Measurements from ENCODE around the gene PTK7.
"Not testable (repeated sequence)": the region's sequence is repeated elsewhere in the genome, so short reads cannot be mapped to it uniquely, and the experiment has no call there.

The PTK7 gene

GRCh38 chr6:43103253-43103876 is 27.3 kb downstream of the PTK7 start:
- no peak for DNase-seq (ENCODE audit: low read depth, low spot score)
- H3K4me3 ChIP-seq (ENCODE audit: low read length) = no peak overlapping the region

GRCh38 chr6:43105538-43106222 is 29.6 kb downstream of the PTK7 start:
- no peak overlapping the region for H3K4me3 ChIP-seq (ENCODE audit: low read length)
- DNase-seq (ENCODE audit: low read depth, low spot score) = peak; percentile 69

- no peak for DNase-seq (ENCODE audit: low read depth, low spot score)
- no peak overlapping the region for H3K4me3 ChIP-seq (ENCODE audit: low read length)
These were observed 31.4 kb downstream of the PTK7 start for GRCh38 chr6:43107344-43108062.

GRCh38 chr6:43113431-43114260 is 37.5 kb downstream of the PTK7 start:
- no peak overlapping the region for H3K4me3 ChIP-seq (ENCODE audit: low read length)
- no peak for DNase-seq (ENCODE audit: low read depth, low spot score)

GRCh38 chr6:43115365-43115764 is 39.3 kb downstream of the PTK7 start:
- no peak overlapping the region for H3K4me3 ChIP-seq (ENCODE audit: low read length)

GRCh38 chr6:43117466-43117865 is 41.4 kb downstream of the PTK7 start:
- not testable (repeated sequence) for H3K4me3 ChIP-seq (ENCODE audit: low read length); DNase-seq (ENCODE audit: low read depth, low spot score)

More at GRCh38 chr6:43115365-43115764, 39.3 kb downstream of the PTK7 start:
- no peak for DNase-seq (ENCODE audit: low read depth, low spot score)

- no peak for DNase-seq (ENCODE audit: low read depth, low spot score)
These were observed 43.4 kb downstream of the PTK7 start for GRCh38 chr6:43119482-43119881.

GRCh38 chr6:43120101-43120763 is 44.1 kb downstream of the PTK7 start:
- no peak for DNase-seq (ENCODE audit: low read depth, low spot score)
- no peak overlapping the region for H3K4me3 ChIP-seq (ENCODE audit: low read length)

More at GRCh38 chr6:43119482-43119881, 43.4 kb downstream of the PTK7 start:
- H3K4me3 ChIP-seq (ENCODE audit: low read length) = no peak overlapping the region

GRCh38 chr6:43120944-43121913 is 45.1 kb downstream of the PTK7 start:
- no peak for DNase-seq (ENCODE audit: low read depth, low spot score)
- H3K4me3 ChIP-seq (ENCODE audit: low read length) = no peak overlapping the region

- no peak overlapping the region for H3K4me3 ChIP-seq (ENCODE audit: low read length)
- DNase-seq (ENCODE audit: low read depth, low spot score) = no peak
These were observed 46.0 kb downstream of the PTK7 start for GRCh38 chr6:43122146-43122545.

- DNase-seq (ENCODE audit: low read depth, low spot score) = no peak
These were observed 47.6 kb downstream of the PTK7 start for GRCh38 chr6:43123461-43124314.

GRCh38 chr6:43124481-43124880 is 48.4 kb downstream of the PTK7 start:
- DNase-seq (ENCODE audit: low read depth, low spot score) = no peak
- H3K4me3 ChIP-seq (ENCODE audit: low read length) = no peak overlapping the region

More at GRCh38 chr6:43123461-43124314, 47.6 kb downstream of the PTK7 start:
- H3K4me3 ChIP-seq (ENCODE audit: low read length) = no peak overlapping the region

- DNase-seq (ENCODE audit: low read depth, low spot score) = no peak
- no peak overlapping the region for H3K4me3 ChIP-seq (ENCODE audit: low read length)
These were observed 49.0 kb downstream of the PTK7 start for GRCh38 chr6:43125119-43125518.

- no peak overlapping the region for H3K4me3 ChIP-seq (ENCODE audit: low read length)
- DNase-seq (ENCODE audit: low read depth, low spot score) = no peak
These were observed 49.4 kb downstream of the PTK7 start for GRCh38 chr6:43125555-43125954.

- DNase-seq (ENCODE audit: low read depth, low spot score) = no peak
These were observed 51.1 kb downstream of the PTK7 start for GRCh38 chr6:43127180-43127579.

GRCh38 chr6:43127877-43128276 is 51.8 kb downstream of the PTK7 start:
- DNase-seq (ENCODE audit: low read depth, low spot score) = no peak

More at GRCh38 chr6:43127180-43127579, 51.1 kb downstream of the PTK7 start:
- H3K4me3 ChIP-seq (ENCODE audit: low read length) = no peak overlapping the region

GRCh38 chr6:43128926-43129325 is 52.8 kb downstream of the PTK7 start:
- no peak for DNase-seq (ENCODE audit: low read depth, low spot score)
- H3K4me3 ChIP-seq (ENCODE audit: low read length) = no peak overlapping the region

More at GRCh38 chr6:43127877-43128276, 51.8 kb downstream of the PTK7 start:
- no peak overlapping the region for H3K4me3 ChIP-seq (ENCODE audit: low read length)
